ENCODE results near the gene KIAA0930. TPM values are rescaled to one million over a fixed set of nuclear protein-coding genes. Genes with fewer than 3 reads are reported as not detected.
"Not testable (repeated sequence)": the region's sequence is repeated elsewhere in the genome, so short reads cannot be mapped to it uniquely, and the experiment has no call there.

KIAA0930 gene
- polyA plus RNA-seq, 1 donor from 2014 or later: 129 TPM

DNA sequence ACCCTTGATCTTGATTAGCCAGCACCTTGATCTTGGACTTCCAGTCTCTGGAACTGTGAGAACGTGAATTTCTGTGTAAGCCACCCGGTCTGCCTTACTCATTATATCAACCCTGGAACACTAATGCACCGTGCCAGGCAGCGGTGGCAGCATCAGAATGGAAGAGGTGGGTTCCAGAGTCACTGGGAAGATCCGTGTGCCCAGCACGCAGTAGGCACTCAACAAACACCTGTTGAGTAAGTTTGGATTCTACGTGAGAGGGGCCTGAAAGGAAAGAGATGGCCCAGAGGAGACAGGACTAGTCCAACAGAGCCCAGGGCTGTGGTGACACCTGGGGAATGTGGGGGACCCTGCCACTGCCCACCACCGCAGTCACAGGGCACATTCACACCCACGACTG is 37.4 kb upstream of the KIAA0930 start:
- TF ChIP-seq EP300 (conservative IDR thresholded peaks at IDR 0.05; ENCODE audit: poor library complexity, severe bottlenecking) (no peak), TAF1 (IDR thresholded peaks at IDR 0.05; ENCODE audit: low read depth) (no peak), RAD21 (conservative IDR thresholded peaks at IDR 0.05) (no peak), EZH2 (IDR thresholded peaks at IDR 0.05; ENCODE audit: borderline replicate concordance, insufficient read depth, low read length, poor library complexity, severe bottlenecking) (no peak), POLR2AphosphoS5 (IDR thresholded peaks at IDR 0.05) (no peak), MXI1 (conservative IDR thresholded peaks at IDR 0.05; ENCODE audit: poor library complexity, severe bottlenecking) (no peak), SMC3 (conservative IDR thresholded peaks at IDR 0.05; ENCODE audit: poor library complexity) (no peak)
- TF ChIP-seq, protein P1, sequence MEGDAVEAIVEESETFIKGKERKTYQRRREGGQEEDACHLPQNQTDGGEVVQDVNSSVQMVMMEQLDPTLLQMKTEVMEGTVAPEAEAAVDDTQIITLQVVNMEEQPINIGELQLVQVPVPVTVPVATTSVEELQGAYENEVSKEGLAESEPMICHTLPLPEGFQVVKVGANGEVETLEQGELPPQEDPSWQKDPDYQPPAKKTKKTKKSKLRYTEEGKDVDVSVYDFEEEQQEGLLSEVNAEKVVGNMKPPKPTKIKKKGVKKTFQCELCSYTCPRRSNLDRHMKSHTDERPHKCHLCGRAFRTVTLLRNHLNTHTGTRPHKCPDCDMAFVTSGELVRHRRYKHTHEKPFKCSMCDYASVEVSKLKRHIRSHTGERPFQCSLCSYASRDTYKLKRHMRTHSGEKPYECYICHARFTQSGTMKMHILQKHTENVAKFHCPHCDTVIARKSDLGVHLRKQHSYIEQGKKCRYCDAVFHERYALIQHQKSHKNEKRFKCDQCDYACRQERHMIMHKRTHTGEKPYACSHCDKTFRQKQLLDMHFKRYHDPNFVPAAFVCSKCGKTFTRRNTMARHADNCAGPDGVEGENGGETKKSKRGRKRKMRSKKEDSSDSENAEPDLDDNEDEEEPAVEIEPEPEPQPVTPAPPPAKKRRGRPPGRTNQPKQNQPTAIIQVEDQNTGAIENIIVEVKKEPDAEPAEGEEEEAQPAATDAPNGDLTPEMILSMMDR (IDR thresholded peaks at IDR 0.05; ENCODE audit: poor library complexity, severe bottlenecking): no peak
- TF ChIP-seq, protein P2, sequence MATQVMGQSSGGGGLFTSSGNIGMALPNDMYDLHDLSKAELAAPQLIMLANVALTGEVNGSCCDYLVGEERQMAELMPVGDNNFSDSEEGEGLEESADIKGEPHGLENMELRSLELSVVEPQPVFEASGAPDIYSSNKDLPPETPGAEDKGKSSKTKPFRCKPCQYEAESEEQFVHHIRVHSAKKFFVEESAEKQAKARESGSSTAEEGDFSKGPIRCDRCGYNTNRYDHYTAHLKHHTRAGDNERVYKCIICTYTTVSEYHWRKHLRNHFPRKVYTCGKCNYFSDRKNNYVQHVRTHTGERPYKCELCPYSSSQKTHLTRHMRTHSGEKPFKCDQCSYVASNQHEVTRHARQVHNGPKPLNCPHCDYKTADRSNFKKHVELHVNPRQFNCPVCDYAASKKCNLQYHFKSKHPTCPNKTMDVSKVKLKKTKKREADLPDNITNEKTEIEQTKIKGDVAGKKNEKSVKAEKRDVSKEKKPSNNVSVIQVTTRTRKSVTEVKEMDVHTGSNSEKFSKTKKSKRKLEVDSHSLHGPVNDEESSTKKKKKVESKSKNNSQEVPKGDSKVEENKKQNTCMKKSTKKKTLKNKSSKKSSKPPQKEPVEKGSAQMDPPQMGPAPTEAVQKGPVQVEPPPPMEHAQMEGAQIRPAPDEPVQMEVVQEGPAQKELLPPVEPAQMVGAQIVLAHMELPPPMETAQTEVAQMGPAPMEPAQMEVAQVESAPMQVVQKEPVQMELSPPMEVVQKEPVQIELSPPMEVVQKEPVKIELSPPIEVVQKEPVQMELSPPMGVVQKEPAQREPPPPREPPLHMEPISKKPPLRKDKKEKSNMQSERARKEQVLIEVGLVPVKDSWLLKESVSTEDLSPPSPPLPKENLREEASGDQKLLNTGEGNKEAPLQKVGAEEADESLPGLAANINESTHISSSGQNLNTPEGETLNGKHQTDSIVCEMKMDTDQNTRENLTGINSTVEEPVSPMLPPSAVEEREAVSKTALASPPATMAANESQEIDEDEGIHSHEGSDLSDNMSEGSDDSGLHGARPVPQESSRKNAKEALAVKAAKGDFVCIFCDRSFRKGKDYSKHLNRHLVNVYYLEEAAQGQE (IDR thresholded peaks at IDR 0.05; ENCODE audit: borderline replicate concordance): no peak
- no peaks in the 10 kb centered on the region for H4K20me1 ChIP-seq (ENCODE audit: insufficient read depth)
- H3K9me2 ChIP-seq (ENCODE audit: insufficient read depth, low read length): no peaks in the 10 kb centered on the region
- no peaks in the 10 kb centered on the region for H3K79me2 ChIP-seq (replicated peaks; ENCODE audit: insufficient read depth, low read length)
- H3K9ac ChIP-seq (ENCODE audit: low read length): no peak overlapping the region
- no peak overlapping the region for H3K27ac ChIP-seq (ENCODE audit: low read length)
- no peaks in the 10 kb centered on the region for H3K9me3 ChIP-seq (ENCODE audit: low read length)
- H3K4me3 ChIP-seq (ENCODE audit: low read length): no peak overlapping the region
- no peaks in the 10 kb centered on the region for H3K27me3 ChIP-seq (ENCODE audit: insufficient read depth, low read depth, low read length)
- H3K4me2 ChIP-seq (ENCODE audit: low read length): no peak overlapping the region
- no peaks in the 10 kb centered on the region for H3K36me3 ChIP-seq (ENCODE audit: insufficient read depth, low read length)
- H3F3A ChIP-seq (ENCODE audit: insufficient read depth, low read length, poor library complexity, severe bottlenecking): no peaks in the 10 kb centered on the region
- no peak overlapping the region for H2AFZ ChIP-seq (ENCODE audit: low read depth, low read length)

DNA sequence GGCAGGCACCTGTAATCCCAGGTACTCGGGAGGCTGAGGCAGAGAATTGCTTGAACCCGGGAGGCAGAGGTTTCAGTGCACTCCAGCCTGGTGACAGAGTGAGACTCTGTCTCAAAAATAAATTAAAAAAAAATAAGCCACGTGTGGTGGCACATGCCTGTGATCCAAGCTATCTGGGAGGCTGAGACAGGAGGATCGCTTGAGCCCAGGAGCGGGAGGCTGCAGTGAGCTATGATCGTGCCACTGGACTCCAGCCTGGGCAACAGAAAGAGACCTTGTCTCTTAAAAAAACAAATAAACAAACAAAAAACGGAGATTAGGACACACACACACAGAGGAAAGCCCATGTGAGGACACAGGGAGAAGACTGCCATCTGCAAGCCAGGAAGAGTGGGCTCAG is 37.0 kb upstream of the KIAA0930 start:
- not testable (repeated sequence) for H3K9ac ChIP-seq (ENCODE audit: low read length); H3K4me2 ChIP-seq (ENCODE audit: low read length); H3K27ac ChIP-seq (ENCODE audit: low read length); H3K9me3 ChIP-seq (ENCODE audit: low read length); H3F3A ChIP-seq (ENCODE audit: insufficient read depth, low read length, poor library complexity, severe bottlenecking); H3K79me2 ChIP-seq (replicated peaks; ENCODE audit: insufficient read depth, low read length); H3K9me2 ChIP-seq (ENCODE audit: insufficient read depth, low read length); H3K36me3 ChIP-seq (ENCODE audit: insufficient read depth, low read length); H4K20me1 ChIP-seq (ENCODE audit: insufficient read depth); H3K4me3 ChIP-seq (ENCODE audit: low read length); H3K27me3 ChIP-seq (ENCODE audit: insufficient read depth, low read depth, low read length); H2AFZ ChIP-seq (ENCODE audit: low read depth, low read length)

DNA sequence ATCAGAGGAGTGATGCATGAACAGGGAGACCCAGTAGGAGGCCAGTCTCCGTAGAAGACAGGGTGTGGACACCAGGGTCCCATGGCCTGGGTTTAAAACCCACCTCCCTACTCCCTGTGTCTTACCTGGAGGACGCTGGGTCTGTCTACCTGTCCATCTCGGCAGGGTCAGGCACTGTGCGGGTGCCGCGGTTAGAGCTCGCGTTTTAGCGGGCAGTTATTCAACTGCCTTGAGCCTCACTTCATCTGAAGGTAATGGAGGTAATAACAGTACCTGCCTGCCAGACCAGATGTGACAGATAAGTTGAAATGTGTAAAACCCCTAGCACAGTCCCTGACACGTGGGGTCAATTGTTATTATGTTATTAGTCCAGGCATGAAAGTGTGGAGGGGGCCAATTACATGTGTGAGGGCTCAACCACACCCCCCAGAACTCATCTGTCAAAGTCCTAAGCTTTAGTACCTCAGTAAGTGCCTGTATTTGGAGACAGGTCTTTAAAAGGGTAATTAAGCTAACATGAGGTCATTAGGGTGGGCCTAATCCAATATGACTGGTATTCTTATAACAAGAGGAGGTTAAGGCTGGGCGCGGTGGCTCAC is 35.9 kb upstream of the KIAA0930 start:
- no peak overlapping the region for H3K9ac ChIP-seq (ENCODE audit: low read length)
- no peaks in the 10 kb centered on the region for H3K9me3 ChIP-seq (ENCODE audit: low read length)
- no peaks in the 10 kb centered on the region for H3F3A ChIP-seq (ENCODE audit: insufficient read depth, low read length, poor library complexity, severe bottlenecking)
- no peaks in the 10 kb centered on the region for H3K79me2 ChIP-seq (replicated peaks; ENCODE audit: insufficient read depth, low read length)
- H3K4me3 ChIP-seq (ENCODE audit: low read length): no peak overlapping the region
- H3K4me2 ChIP-seq (ENCODE audit: low read length): no peak overlapping the region
- no peaks in the 10 kb centered on the region for H3K9me2 ChIP-seq (ENCODE audit: insufficient read depth, low read length)
- no peaks in the 10 kb centered on the region for H3K36me3 ChIP-seq (ENCODE audit: insufficient read depth, low read length)
- no peaks in the 10 kb centered on the region for H3K27me3 ChIP-seq (ENCODE audit: insufficient read depth, low read depth, low read length)
- TF ChIP-seq EP300 (conservative IDR thresholded peaks at IDR 0.05; ENCODE audit: poor library complexity, severe bottlenecking): no peak
- TF ChIP-seq SMC3 (conservative IDR thresholded peaks at IDR 0.05; ENCODE audit: poor library complexity): no peak
- TF ChIP-seq MXI1 (conservative IDR thresholded peaks at IDR 0.05; ENCODE audit: poor library complexity, severe bottlenecking): no peak
- TF ChIP-seq TAF1 (IDR thresholded peaks at IDR 0.05; ENCODE audit: low read depth): no peak
- TF ChIP-seq, protein P1 (IDR thresholded peaks at IDR 0.05; ENCODE audit: poor library complexity, severe bottlenecking): no peak
- no peak for TF ChIP-seq EZH2 (IDR thresholded peaks at IDR 0.05; ENCODE audit: borderline replicate concordance, insufficient read depth, low read length, poor library complexity, severe bottlenecking)
- TF ChIP-seq, protein P2 (IDR thresholded peaks at IDR 0.05; ENCODE audit: borderline replicate concordance): no peak
- TF ChIP-seq RAD21 (conservative IDR thresholded peaks at IDR 0.05): no peak
- TF ChIP-seq POLR2AphosphoS5 (IDR thresholded peaks at IDR 0.05): no peak
- no peak overlapping the region for H2AFZ ChIP-seq (ENCODE audit: low read depth, low read length)
- no peaks in the 10 kb centered on the region for H4K20me1 ChIP-seq (ENCODE audit: insufficient read depth)
- H3K27ac ChIP-seq (ENCODE audit: low read length): no peak overlapping the region

Measured in neural cell (in vitro differentiated cells).